ENCODE data around the gene ABCA12. TPM values are rescaled to one million over a fixed set of nuclear protein-coding genes. Genes with fewer than 3 reads are reported as not detected.

The ABCA12 gene
- total and polyA plus RNA-seq, 2 of the 8 experiments (the other 6 are each of a cell fraction or from before 2014, with no cell fraction given), result not detected

GRCh38 chr2:215055891-215056290 lies 82.5 kb downstream of the ABCA12 start:
- no peak overlapping the region for H2BK120ac ChIP-seq (replicated peaks; ENCODE audit: low read depth, low read length)
- no peak overlapping the region for H3K23ac ChIP-seq (ENCODE audit: insufficient read length)
- ChIA-PET CTCF (ENCODE audit: partially characterized antibody) (interaction anchor here (0.5 to 1.1 kb wide), 3 partner anchors 14 to 291 kb away, joined by 3 to 4 read pairs (median 3); no protein-coding TSS in a partner anchor), POLR2A (ENCODE audit: partially characterized antibody) (no interaction called here)
- no peak overlapping the region for H2AK5ac ChIP-seq (ENCODE audit: low read depth, low read length)
- no peaks in the 10 kb centered on the region for H4K20me1 ChIP-seq (replicated peaks in 1 of 2; ENCODE audit: control insufficient read depth in 1 of 2, insufficient read depth in 2 of 2, low read length in 2 of 2)
- no peak overlapping the region for H3K18ac ChIP-seq (ENCODE audit: extremely low read depth, low read length)
- H2BK15ac ChIP-seq (ENCODE audit: low read length), result no peak overlapping the region
- H3K4me1 ChIP-seq (replicated peaks in 1 of 4; ENCODE audit: control insufficient read depth in 3 of 4, insufficient read depth in 4 of 4, low read length in 3 of 4), result no peaks in the 10 kb centered on the region
- H3K4me2 ChIP-seq (ENCODE audit: insufficient read depth in 1 of 2, low read depth in 2 of 2, low read length in 2 of 2), result no peak overlapping the region
- no peaks in the 10 kb centered on the region for H3K23me2 ChIP-seq (ENCODE audit: low read depth, low read length)
- no peak overlapping the region for H3K56ac ChIP-seq (replicated peaks; ENCODE audit: insufficient read length, low read depth, low read length)
- H2BK20ac ChIP-seq (ENCODE audit: low read length), result no peak overlapping the region
- H3K79me2 ChIP-seq (ENCODE audit: control insufficient read depth in 1 of 2, insufficient read depth in 2 of 2, low read length in 2 of 2), result no peaks in the 10 kb centered on the region
- H3K27me3 ChIP-seq (replicated peaks in 1 of 4; ENCODE audit: control insufficient read depth in 3 of 4, extremely low read depth in 1 of 4, insufficient read depth in 3 of 4, low read length in 3 of 4), result no peaks in the 10 kb centered on the region
- no peak overlapping the region for H3K4ac ChIP-seq (replicated peaks; ENCODE audit: insufficient read length, low read depth, low read length)
- H4K5ac ChIP-seq (ENCODE audit: insufficient read length, low read depth, low read length), result no peak overlapping the region
- no peak overlapping the region for H3K9ac ChIP-seq (replicated peaks in 1 of 4; ENCODE audit: extremely low read depth in 1 of 4, low read depth in 3 of 4, low read length in 3 of 4)
- no peak overlapping the region for H4K91ac ChIP-seq (replicated peaks; ENCODE audit: insufficient read length, low read length)
- FAIRE-seq, result no peak
- H3K79me1 ChIP-seq (ENCODE audit: low read depth, low read length), result no peaks in the 10 kb centered on the region
- no peak overlapping the region for H2BK12ac ChIP-seq (ENCODE audit: low read depth, low read length)
- no peak overlapping the region for H2AFZ ChIP-seq (ENCODE audit: low read length)
- H3K4me3 ChIP-seq (ENCODE audit: extremely low read depth in 1 of 4, insufficient read depth in 2 of 4, low read depth in 3 of 4, low read length in 4 of 4), result no peak overlapping the region
- no peaks in the 10 kb centered on the region for H3K9me3 ChIP-seq (ENCODE audit: insufficient read depth in 2 of 2, low read depth in 1 of 2, low read length in 1 of 2)
- no peak for DNase-seq (ENCODE audit: low read depth in 1 of 2, low spot score in 2 of 2)
- no peaks in the 10 kb centered on the region for H3K36me3 ChIP-seq (ENCODE audit: control insufficient read depth in 2 of 4, insufficient read depth in 4 of 4, low read length in 3 of 4)
- H4K8ac ChIP-seq (ENCODE audit: extremely low read depth, insufficient read depth, low read length), result no peak overlapping the region
- no peak overlapping the region for H3K27ac ChIP-seq (ENCODE audit: low read depth, low read length)
- WGBS, 2 experiments (ENCODE audit: extremely low coverage in 1 of 2, insufficient coverage in 1 of 2, insufficient read length in 1 of 2, insufficient replicate concordance in 2 of 2, low coverage in 1 of 2, low lambda C conversion rate in 2 of 2, missing lambda C conversion rate in 1 of 2), result 87% methylated on average over 2 of the region's 2 CpGs; no CpG with 5 or more reads in 1 of the 2 experiments
- no peak overlapping the region for H3K14ac ChIP-seq (ENCODE audit: insufficient read length)
- H2BK5ac ChIP-seq (ENCODE audit: low read depth, low read length), result no peak overlapping the region
- TF ChIP-seq JUND (IDR thresholded peaks at IDR 0.05; ENCODE audit: low read length) (no peak), RFX5 (IDR thresholded peaks at IDR 0.05; ENCODE audit: borderline replicate concordance, low read depth, low read length) (no peak), POLR2A (IDR thresholded peaks at IDR 0.05; ENCODE audit: control extremely low read depth in 1 of 2, low read depth in 2 of 2, low read length in 2 of 2) (no peak), EP300 (IDR thresholded peaks at IDR 0.05; ENCODE audit: borderline replicate concordance in 1 of 2, low read depth in 2 of 2, low read length in 2 of 2) (no peak), CBX8 (IDR thresholded peaks at IDR 0.05; ENCODE audit: borderline replicate concordance, low read depth, low read length) (no peak), ZNF274 (IDR thresholded peaks at IDR 0.05; ENCODE audit: borderline replicate concordance, extremely low read depth, low read length) (no peak), KDM4A (IDR thresholded peaks at IDR 0.05; ENCODE audit: low read depth, low read length, severe bottlenecking) (no peak), TEAD4 (IDR thresholded peaks at IDR 0.05; ENCODE audit: low read depth, low read length) (no peak), MAX (IDR thresholded peaks at IDR 0.05) (no peak), SIX5 (IDR thresholded peaks at IDR 0.05; ENCODE audit: low read depth, low read length) (no peak), HDAC6 (IDR thresholded peaks at IDR 0.05; ENCODE audit: low read depth, low read length) (no peak), FOSL1 (IDR thresholded peaks at IDR 0.05; ENCODE audit: insufficient read depth, low read depth, low read length) (no peak), GTF2F1 (IDR thresholded peaks at IDR 0.05; ENCODE audit: borderline replicate concordance, low read depth, low read length) (no peak), MAFK (IDR thresholded peaks at IDR 0.05; ENCODE audit: low read depth, low read length) (no peak), EGR1 (IDR thresholded peaks at IDR 0.05; ENCODE audit: borderline replicate concordance, low read depth, low read length) (no peak)
